ENCODE results near the gene ABCE1. TPM values are rescaled to one million over a fixed set of nuclear protein-coding genes. Genes with fewer than 3 reads are reported as not detected.

The ABCE1 gene
- total and polyA plus RNA-seq, 10 of the 15 experiments (the other 5 are each of a cell fraction or from before 2014, with no cell fraction given) = 75.9 to 172 (median 134) TPM

DNA sequence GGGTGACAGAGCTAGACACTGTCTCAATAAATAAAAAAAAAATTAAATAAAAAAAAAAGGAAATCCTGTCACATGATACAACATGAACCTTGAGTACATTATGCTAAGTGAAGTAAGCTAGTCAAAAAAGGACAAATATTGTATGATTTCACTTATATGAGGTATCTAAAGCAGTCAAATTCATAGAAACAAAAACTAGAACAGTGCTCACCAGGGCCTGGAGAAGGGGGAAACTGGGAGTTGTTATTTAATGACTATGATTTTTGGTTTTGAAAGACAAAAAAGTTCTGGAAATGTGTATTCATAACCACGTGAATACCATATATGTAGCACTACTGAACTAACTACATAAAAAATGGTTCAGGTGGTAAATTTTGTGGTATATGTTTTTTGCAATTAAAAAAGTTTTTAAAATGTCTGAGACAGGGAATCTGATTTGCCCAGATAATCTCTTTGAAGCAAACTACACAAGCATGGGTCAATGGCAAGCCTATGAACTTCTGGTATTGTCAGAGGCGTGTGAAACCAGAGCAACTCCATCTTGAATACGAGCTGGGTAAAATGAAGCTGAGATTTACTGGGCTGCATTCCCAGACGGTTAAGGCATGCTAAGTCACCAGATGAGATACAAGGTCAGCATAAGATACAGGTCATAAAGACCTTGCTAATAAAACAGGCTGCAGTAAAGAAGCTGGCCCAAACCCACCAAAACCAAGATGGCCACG, 42.4 kb upstream of the ABCE1 start:
- H3K4me2 ChIP-seq (ENCODE audit: control insufficient read depth, insufficient read depth) = no peak overlapping the region
- H3K9ac ChIP-seq (ENCODE audit: control insufficient read depth, insufficient read depth, low read length) = no peak overlapping the region
- TF ChIP-seq, protein P1, sequence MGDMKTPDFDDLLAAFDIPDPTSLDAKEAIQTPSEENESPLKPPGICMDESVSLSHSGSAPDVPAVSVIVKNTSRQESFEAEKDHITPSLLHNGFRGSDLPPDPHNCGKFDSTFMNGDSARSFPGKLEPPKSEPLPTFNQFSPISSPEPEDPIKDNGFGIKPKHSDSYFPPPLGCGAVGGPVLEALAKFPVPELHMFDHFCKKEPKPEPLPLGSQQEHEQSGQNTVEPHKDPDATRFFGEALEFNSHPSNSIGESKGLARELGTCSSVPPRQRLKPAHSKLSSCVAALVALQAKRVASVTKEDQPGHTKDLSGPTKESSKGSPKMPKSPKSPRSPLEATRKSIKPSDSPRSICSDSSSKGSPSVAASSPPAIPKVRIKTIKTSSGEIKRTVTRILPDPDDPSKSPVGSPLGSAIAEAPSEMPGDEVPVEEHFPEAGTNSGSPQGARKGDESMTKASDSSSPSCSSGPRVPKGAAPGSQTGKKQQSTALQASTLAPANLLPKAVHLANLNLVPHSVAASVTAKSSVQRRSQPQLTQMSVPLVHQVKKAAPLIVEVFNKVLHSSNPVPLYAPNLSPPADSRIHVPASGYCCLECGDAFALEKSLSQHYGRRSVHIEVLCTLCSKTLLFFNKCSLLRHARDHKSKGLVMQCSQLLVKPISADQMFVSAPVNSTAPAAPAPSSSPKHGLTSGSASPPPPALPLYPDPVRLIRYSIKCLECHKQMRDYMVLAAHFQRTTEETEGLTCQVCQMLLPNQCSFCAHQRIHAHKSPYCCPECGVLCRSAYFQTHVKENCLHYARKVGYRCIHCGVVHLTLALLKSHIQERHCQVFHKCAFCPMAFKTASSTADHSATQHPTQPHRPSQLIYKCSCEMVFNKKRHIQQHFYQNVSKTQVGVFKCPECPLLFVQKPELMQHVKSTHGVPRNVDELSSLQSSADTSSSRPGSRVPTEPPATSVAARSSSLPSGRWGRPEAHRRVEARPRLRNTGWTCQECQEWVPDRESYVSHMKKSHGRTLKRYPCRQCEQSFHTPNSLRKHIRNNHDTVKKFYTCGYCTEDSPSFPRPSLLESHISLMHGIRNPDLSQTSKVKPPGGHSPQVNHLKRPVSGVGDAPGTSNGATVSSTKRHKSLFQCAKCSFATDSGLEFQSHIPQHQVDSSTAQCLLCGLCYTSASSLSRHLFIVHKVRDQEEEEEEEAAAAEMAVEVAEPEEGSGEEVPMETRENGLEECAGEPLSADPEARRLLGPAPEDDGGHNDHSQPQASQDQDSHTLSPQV (IDR thresholded peaks at IDR 0.05) = peak; percentile 84
- TF ChIP-seq, protein P2, sequence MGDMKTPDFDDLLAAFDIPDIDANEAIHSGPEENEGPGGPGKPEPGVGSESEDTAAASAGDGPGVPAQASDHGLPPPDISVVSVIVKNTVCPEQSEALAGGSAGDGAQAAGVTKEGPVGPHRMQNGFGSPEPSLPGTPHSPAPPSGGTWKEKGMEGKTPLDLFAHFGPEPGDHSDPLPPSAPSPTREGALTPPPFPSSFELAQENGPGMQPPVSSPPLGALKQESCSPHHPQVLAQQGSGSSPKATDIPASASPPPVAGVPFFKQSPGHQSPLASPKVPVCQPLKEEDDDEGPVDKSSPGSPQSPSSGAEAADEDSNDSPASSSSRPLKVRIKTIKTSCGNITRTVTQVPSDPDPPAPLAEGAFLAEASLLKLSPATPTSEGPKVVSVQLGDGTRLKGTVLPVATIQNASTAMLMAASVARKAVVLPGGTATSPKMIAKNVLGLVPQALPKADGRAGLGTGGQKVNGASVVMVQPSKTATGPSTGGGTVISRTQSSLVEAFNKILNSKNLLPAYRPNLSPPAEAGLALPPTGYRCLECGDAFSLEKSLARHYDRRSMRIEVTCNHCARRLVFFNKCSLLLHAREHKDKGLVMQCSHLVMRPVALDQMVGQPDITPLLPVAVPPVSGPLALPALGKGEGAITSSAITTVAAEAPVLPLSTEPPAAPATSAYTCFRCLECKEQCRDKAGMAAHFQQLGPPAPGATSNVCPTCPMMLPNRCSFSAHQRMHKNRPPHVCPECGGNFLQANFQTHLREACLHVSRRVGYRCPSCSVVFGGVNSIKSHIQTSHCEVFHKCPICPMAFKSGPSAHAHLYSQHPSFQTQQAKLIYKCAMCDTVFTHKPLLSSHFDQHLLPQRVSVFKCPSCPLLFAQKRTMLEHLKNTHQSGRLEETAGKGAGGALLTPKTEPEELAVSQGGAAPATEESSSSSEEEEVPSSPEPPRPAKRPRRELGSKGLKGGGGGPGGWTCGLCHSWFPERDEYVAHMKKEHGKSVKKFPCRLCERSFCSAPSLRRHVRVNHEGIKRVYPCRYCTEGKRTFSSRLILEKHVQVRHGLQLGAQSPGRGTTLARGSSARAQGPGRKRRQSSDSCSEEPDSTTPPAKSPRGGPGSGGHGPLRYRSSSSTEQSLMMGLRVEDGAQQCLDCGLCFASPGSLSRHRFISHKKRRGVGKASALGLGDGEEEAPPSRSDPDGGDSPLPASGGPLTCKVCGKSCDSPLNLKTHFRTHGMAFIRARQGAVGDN (IDR thresholded peaks at IDR 0.05) = peak; percentile 67; the same call in 1 of the 2 replicates
- TF ChIP-seq, protein P3, sequence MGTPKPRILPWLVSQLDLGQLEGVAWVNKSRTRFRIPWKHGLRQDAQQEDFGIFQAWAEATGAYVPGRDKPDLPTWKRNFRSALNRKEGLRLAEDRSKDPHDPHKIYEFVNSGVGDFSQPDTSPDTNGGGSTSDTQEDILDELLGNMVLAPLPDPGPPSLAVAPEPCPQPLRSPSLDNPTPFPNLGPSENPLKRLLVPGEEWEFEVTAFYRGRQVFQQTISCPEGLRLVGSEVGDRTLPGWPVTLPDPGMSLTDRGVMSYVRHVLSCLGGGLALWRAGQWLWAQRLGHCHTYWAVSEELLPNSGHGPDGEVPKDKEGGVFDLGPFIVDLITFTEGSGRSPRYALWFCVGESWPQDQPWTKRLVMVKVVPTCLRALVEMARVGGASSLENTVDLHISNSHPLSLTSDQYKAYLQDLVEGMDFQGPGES (IDR thresholded peaks at IDR 0.05) = no peak
- DNase-seq (ENCODE audit: low read depth, low spot score) = no peak
- in situ Hi-C loops (cut with MboI) (no loop called here), intact Hi-C loops (cut with micrococcal nuclease; ENCODE audit: unreplicated experiment) (no loop called here)
- H2AFZ ChIP-seq (ENCODE audit: control insufficient read depth, low read depth, low read length) = no peak overlapping the region
- no peaks in the 10 kb centered on the region for H3K27me3 ChIP-seq (replicated peaks in 1 of 2; ENCODE audit: control insufficient read depth in 2 of 2, insufficient read depth in 2 of 2, low read length in 1 of 2)
- no peak overlapping the region for H3K4me3 ChIP-seq
- ChIA-PET CTCF (interaction anchor here (0.6 kb wide), 1 partner anchor 87 kb away, joined by 3 read pairs; no protein-coding TSS in a partner anchor), SMC1A (ENCODE audit: uncharacterized antibody, unreplicated experiment) (interaction anchor here (0.9 to 1.0 kb wide), 2 partner anchors 63 to 265 kb away, joined by 3 read pairs; no protein-coding TSS in a partner anchor), RAD21 (ENCODE audit: unreplicated experiment) (interaction anchor here (1.0 kb wide), 1 partner anchor 85 kb away, joined by 3 read pairs; no protein-coding TSS in a partner anchor), POLR2A (no interaction called here)
- H3K79me2 ChIP-seq (ENCODE audit: control insufficient read depth, insufficient read depth, low read length) = no peaks in the 10 kb centered on the region
- 86% methylated on average over 5 of the region's 5 CpGs for WGBS (ENCODE audit: insufficient coverage, insufficient replicate concordance, low lambda C conversion rate, missing lambda C conversion rate)
- H3K36me3 ChIP-seq (ENCODE audit: control insufficient read depth in 2 of 2, insufficient read depth in 2 of 2, low read length in 1 of 2) = peaks cover 0 to 2% of the 10 kb centered on the region in 2 experiments; a peak in 3 of 4 replicates
- no peaks in the 10 kb centered on the region for H3K4me1 ChIP-seq (ENCODE audit: control insufficient read depth, insufficient read depth, low read length)
- H3K9me3 ChIP-seq (replicated peaks; ENCODE audit: control insufficient read depth, insufficient read depth, low read length) = no peaks in the 10 kb centered on the region; the same call in 2 of the 3 replicates
- H4K20me1 ChIP-seq (ENCODE audit: control insufficient read depth, insufficient read depth) = no peaks in the 10 kb centered on the region
- FAIRE-seq = no peak
- no TSS peak for BruUV-seq (replicated peaks)
- no peak overlapping the region for H3K27ac ChIP-seq (ENCODE audit: control insufficient read depth, insufficient read depth)
- peak; percentile 68 for ATAC-seq

All from GM12878 (cell line).